Ovary (tissue), 3 donors: Measurements from ENCODE around the gene MVD.

ENCODE experiments used
- EP300 ChIP-seq: sonication (generic); formaldehyde crosslinking; IDR thresholded peaks from one replicate; pipeline ENCODE4 v1.6.1; 2017; ENCODE audit warnings: antibody characterized with exemption
- POLR2A ChIP-seq: fragments of 450-650 bp; IDR thresholded peaks from one replicate; pipeline ENCODE4 v1.6.1; 2017; ENCODE audit warnings: antibody characterized with exemption, mild to moderate bottlenecking, moderate library complexity
- TF ChIP-seq, protein P1 (sequence below), 3 donors: fragments of 450-650 bp in 2 of 3; fragments of 200-600 bp in 1 of 3; IDR thresholded peaks; one replicate each; pipeline versions ENCODE4 v1.5.1 to v1.8.0; 2016 to 2022; ENCODE audit warnings: antibody characterized with exemption in 3 of 3, mild to moderate bottlenecking in 1 of 3
- donor health status: DM: no; HTN: no; CAD: no.

- TF ChIP-seq, protein P1, sequence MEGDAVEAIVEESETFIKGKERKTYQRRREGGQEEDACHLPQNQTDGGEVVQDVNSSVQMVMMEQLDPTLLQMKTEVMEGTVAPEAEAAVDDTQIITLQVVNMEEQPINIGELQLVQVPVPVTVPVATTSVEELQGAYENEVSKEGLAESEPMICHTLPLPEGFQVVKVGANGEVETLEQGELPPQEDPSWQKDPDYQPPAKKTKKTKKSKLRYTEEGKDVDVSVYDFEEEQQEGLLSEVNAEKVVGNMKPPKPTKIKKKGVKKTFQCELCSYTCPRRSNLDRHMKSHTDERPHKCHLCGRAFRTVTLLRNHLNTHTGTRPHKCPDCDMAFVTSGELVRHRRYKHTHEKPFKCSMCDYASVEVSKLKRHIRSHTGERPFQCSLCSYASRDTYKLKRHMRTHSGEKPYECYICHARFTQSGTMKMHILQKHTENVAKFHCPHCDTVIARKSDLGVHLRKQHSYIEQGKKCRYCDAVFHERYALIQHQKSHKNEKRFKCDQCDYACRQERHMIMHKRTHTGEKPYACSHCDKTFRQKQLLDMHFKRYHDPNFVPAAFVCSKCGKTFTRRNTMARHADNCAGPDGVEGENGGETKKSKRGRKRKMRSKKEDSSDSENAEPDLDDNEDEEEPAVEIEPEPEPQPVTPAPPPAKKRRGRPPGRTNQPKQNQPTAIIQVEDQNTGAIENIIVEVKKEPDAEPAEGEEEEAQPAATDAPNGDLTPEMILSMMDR (IDR thresholded peaks at IDR 0.05), result no peak
- TF ChIP-seq POLR2A (no peak), EP300 (no peak)
These were observed 31.6 kb upstream of the MVD start for GRCh38 chr16:88694221-88695087.
